ENCODE data around the gene CLIC2. TPM values are rescaled to one million over a fixed set of nuclear protein-coding genes. Genes with fewer than 3 reads are reported as not detected.
"Not testable (repeated sequence)": the region's sequence is repeated elsewhere in the genome, so short reads cannot be mapped to it uniquely, and the experiment has no call there.

Gene CLIC2
- total RNA-seq = 0.97 to 1.8 TPM (median 0.97 TPM) in 3 replicates
- long read RNA-seq = 0 reads

DNA sequence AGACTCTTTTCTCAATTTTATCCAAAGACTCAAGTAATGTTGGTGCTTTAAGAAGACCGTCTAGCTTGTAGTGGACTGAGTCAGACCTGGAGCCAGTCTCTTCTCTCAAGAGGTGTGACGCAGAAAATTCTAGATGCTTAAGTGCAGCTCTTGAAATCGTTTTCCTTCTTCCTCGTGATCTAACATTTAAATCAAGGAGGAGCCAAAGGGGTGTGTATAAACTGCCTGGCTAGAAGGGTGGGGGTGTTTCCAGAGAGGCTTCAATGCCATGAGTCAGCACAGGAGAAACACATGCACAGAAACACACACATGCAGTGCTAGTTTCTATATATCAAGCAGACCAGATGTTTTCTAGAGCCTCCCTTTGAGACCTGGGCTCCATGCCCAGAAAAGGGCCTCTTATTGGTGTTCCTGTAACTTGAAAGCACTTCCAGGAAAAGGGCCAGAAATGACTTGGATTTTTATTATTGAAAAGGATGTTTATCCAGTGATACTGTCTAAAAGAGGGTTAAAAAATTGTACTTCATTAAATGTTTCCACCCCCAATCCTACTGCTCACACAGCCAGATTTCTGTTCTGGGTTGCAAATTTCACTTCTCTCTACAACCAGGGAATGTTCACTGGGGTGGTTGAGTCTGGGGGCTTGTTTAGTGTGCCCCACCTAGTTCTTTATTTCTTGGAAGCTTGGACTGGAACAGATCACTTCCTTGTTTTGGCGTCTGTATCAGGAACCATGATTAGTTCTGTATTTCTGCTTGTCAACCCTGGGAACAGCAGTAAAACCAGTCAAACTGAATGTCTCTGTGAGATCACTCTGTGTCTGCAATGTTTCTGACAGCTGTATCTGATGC lies at the start of gene CLIC2:
CLIC2 (minus strand) TSS at position 129 of the 851 bp plus-strand sequence. CDS start 187 bp downstream, outside the sequence.
- Mint-ChIP-seq H3K36me3 (ENCODE audit: low read depth) (no peaks in the 10 kb centered on the region), H3K27ac (ENCODE audit: unreplicated experiment) (no peak within 1 kb of the TSS), H3K27me3 (ENCODE audit: low read depth) (no peaks in the 10 kb centered on the region), H3K9me3 (ENCODE audit: low read depth) (peaks cover 6% of the 10 kb centered on the region), H3K4me1 (ENCODE audit: low read depth) (no peaks in the 10 kb centered on the region), H3K4me3 (ENCODE audit: unreplicated experiment) (no peak within 1 kb of the TSS)
- TF ChIP-seq, protein P1, sequence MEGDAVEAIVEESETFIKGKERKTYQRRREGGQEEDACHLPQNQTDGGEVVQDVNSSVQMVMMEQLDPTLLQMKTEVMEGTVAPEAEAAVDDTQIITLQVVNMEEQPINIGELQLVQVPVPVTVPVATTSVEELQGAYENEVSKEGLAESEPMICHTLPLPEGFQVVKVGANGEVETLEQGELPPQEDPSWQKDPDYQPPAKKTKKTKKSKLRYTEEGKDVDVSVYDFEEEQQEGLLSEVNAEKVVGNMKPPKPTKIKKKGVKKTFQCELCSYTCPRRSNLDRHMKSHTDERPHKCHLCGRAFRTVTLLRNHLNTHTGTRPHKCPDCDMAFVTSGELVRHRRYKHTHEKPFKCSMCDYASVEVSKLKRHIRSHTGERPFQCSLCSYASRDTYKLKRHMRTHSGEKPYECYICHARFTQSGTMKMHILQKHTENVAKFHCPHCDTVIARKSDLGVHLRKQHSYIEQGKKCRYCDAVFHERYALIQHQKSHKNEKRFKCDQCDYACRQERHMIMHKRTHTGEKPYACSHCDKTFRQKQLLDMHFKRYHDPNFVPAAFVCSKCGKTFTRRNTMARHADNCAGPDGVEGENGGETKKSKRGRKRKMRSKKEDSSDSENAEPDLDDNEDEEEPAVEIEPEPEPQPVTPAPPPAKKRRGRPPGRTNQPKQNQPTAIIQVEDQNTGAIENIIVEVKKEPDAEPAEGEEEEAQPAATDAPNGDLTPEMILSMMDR (IDR thresholded peaks at IDR 0.05) = no peak
- DNase-seq (ENCODE audit: low spot score) = no peak

DNA sequence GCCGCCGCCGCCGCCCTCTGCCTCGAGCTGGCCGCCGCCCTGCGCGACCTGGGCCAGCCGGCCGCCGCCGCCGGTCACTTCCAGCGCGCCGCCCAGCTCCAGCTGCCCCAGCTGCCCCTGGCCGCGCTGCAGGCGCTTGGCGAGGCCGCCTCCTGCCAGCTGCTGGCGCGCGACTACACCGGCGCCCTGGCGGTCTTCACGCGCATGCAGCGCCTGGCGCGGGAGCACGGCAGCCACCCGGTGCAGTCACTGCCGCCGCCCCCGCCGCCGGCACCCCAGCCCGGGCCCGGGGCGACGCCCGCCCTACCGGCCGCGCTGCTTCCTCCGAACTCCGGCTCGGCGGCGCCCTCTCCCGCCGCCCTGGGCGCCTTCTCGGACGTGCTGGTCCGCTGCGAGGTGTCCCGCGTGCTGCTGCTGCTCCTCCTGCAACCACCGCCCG lies 48.1 kb upstream of the CLIC2 start:
- not testable (repeated sequence) for DNase-seq (ENCODE audit: low spot score); H3K27ac Mint-ChIP-seq (ENCODE audit: unreplicated experiment); H3K27me3 Mint-ChIP-seq (ENCODE audit: low read depth); H3K4me3 Mint-ChIP-seq (ENCODE audit: unreplicated experiment); H3K36me3 Mint-ChIP-seq (ENCODE audit: low read depth); H3K9me3 Mint-ChIP-seq (ENCODE audit: low read depth); H3K4me1 Mint-ChIP-seq (ENCODE audit: low read depth)

- not testable (repeated sequence) for H3K27me3 Mint-ChIP-seq (ENCODE audit: low read depth); DNase-seq (ENCODE audit: low spot score); H3K36me3 Mint-ChIP-seq (ENCODE audit: low read depth); H3K4me3 Mint-ChIP-seq (ENCODE audit: unreplicated experiment); H3K27ac Mint-ChIP-seq (ENCODE audit: unreplicated experiment); H3K4me1 Mint-ChIP-seq (ENCODE audit: low read depth); H3K9me3 Mint-ChIP-seq (ENCODE audit: low read depth)
Observed at GRCh38 chrX:155381843-155382528, 47.6 kb upstream of the CLIC2 start, which contains the start of gene F8A2. Gene F8A2, plus strand, starts transcription at chrX:155382095. Its CDS starts 20 bp downstream, at chrX:155382115.

GRCh38 chrX:155379802-155380201 lies 45.4 kb upstream of the CLIC2 start:
- not testable (repeated sequence) for H3K36me3 Mint-ChIP-seq (ENCODE audit: low read depth); DNase-seq (ENCODE audit: low spot score); H3K27ac Mint-ChIP-seq (ENCODE audit: unreplicated experiment); H3K4me1 Mint-ChIP-seq (ENCODE audit: low read depth); H3K4me3 Mint-ChIP-seq (ENCODE audit: unreplicated experiment); H3K9me3 Mint-ChIP-seq (ENCODE audit: low read depth); H3K27me3 Mint-ChIP-seq (ENCODE audit: low read depth)

DNA sequence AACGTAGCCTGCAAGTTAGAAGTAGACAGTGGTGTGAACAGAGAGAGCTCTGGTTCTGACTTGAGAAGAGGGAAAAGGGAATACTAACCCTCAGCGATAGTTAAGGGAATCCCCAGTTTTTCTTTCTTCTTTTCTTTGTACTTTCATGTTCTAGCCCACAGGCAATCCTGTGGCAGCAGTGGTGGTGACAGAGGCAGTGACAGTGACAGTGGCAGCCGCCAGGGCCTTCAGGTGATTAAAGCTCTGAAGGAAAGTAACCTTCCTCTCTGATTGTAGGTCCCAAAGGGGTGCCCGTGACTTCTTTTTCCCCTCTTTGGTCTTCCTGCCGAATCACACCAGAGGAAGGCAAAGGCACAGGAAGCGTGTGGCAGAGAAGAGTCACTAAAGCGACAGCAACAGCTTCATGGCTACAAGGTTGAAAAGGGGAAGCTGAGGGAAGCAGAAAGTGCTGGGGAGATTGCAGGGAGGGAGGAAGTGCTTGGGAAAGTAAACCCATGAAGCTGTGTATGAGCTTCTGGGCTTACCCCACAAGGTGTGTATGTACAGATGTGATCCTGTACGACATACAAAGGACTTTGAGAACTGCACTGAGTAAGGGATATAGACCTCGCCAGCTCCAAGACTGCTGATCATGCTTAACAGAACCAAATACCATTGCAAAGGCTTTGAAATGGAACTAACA lies 39.5 kb upstream of the CLIC2 start:
- not testable (repeated sequence) for H3K4me1 Mint-ChIP-seq (ENCODE audit: low read depth); H3K36me3 Mint-ChIP-seq (ENCODE audit: low read depth); DNase-seq (ENCODE audit: low spot score); H3K27ac Mint-ChIP-seq (ENCODE audit: unreplicated experiment); H3K9me3 Mint-ChIP-seq (ENCODE audit: low read depth); H3K27me3 Mint-ChIP-seq (ENCODE audit: low read depth); H3K4me3 Mint-ChIP-seq (ENCODE audit: unreplicated experiment)

GRCh38 chrX:155363712-155364111 lies 29.3 kb upstream of the CLIC2 start:
- not testable (repeated sequence) for H3K4me1 Mint-ChIP-seq (ENCODE audit: low read depth); H3K27ac Mint-ChIP-seq (ENCODE audit: unreplicated experiment); H3K9me3 Mint-ChIP-seq (ENCODE audit: low read depth); DNase-seq (ENCODE audit: low spot score); H3K4me3 Mint-ChIP-seq (ENCODE audit: unreplicated experiment); H3K27me3 Mint-ChIP-seq (ENCODE audit: low read depth); H3K36me3 Mint-ChIP-seq (ENCODE audit: low read depth)

- not testable (repeated sequence) for H3K4me1 Mint-ChIP-seq (ENCODE audit: low read depth); DNase-seq (ENCODE audit: low spot score); H3K36me3 Mint-ChIP-seq (ENCODE audit: low read depth); H3K9me3 Mint-ChIP-seq (ENCODE audit: low read depth); H3K4me3 Mint-ChIP-seq (ENCODE audit: unreplicated experiment); H3K27ac Mint-ChIP-seq (ENCODE audit: unreplicated experiment); H3K27me3 Mint-ChIP-seq (ENCODE audit: low read depth)
Observed at GRCh38 chrX:155349448-155349847, 15.0 kb upstream of the CLIC2 start.

DNA sequence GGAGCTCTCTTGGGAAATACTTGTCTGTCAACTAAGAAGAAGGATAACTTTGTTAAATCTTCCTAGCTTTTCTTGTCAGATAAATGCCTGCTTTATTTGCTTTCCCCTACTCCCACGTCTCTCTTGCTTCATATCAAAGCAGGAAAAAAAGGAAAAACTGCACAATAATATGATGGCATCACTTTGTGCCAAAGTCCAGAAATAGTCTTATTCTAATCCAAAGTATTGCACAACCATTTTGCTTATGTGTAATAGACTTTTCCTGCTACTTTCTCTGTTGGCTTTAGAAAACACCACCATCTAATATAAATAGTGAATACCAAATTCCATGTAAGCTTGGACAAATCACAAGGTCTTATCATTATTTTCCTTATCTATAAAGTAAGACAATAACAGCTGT lies 11.3 kb upstream of the CLIC2 start:
- H3K27ac Mint-ChIP-seq (ENCODE audit: unreplicated experiment); H3K9me3 Mint-ChIP-seq (ENCODE audit: low read depth); H3K4me1 Mint-ChIP-seq (ENCODE audit: low read depth); DNase-seq (ENCODE audit: low spot score); H3K36me3 Mint-ChIP-seq (ENCODE audit: low read depth); H3K4me3 Mint-ChIP-seq (ENCODE audit: unreplicated experiment); H3K27me3 Mint-ChIP-seq (ENCODE audit: low read depth): not testable (repeated sequence)

- not testable (repeated sequence) for H3K4me3 Mint-ChIP-seq (ENCODE audit: unreplicated experiment); H3K36me3 Mint-ChIP-seq (ENCODE audit: low read depth); DNase-seq (ENCODE audit: low spot score); H3K4me1 Mint-ChIP-seq (ENCODE audit: low read depth); H3K27me3 Mint-ChIP-seq (ENCODE audit: low read depth); H3K27ac Mint-ChIP-seq (ENCODE audit: unreplicated experiment); H3K9me3 Mint-ChIP-seq (ENCODE audit: low read depth)
Observed at GRCh38 chrX:155335337-155335712, 911 bp upstream of the CLIC2 start.

All from chondrocyte (in vitro differentiated cells).